Choroid plexus epithelial cell (primary cell): Measurements from ENCODE around the gene DCT.

ENCODE experiments used
- DNase-seq: peaks from one replicate; pipeline ENCODE4 v3.0.0-alpha.2; 2010; ENCODE audit warnings: low read depth
- H3K4me3 ChIP-seq: 2 replicates; pipeline ENCODE4 v1.5.1; 2011; ENCODE audit warnings: low read depth, mild to moderate bottlenecking, control low read depth, low read length, moderate library complexity
- TF ChIP-seq, protein P1 (sequence below): conservative IDR thresholded peaks from 2 replicates; pipeline ENCODE4 v1.5.1; 2011; ENCODE audit warnings: low read depth, mild to moderate bottlenecking, control low read depth, inconsistent platforms, low read length, moderate library complexity

Gene DCT

DNA sequence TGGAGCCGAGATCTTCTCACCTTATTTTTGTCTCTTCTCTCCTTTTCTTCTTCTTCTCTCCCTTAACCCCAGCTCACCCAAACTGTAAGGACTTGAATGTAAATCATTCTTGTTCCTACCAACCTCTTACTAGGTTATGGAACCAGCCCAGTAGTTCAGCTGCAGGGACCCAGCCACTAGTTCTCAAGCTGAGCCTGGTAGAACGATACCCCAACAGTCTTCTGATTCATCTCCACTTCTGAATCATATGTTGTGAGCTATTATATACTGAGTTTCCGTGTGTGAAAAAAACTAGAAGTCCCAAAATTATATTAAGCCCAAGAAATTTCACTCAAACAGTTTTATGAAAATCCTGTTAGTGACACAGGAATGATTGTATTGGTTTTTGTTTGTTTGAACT is 67.7 kb downstream of the DCT start:
- TF ChIP-seq, protein P1, sequence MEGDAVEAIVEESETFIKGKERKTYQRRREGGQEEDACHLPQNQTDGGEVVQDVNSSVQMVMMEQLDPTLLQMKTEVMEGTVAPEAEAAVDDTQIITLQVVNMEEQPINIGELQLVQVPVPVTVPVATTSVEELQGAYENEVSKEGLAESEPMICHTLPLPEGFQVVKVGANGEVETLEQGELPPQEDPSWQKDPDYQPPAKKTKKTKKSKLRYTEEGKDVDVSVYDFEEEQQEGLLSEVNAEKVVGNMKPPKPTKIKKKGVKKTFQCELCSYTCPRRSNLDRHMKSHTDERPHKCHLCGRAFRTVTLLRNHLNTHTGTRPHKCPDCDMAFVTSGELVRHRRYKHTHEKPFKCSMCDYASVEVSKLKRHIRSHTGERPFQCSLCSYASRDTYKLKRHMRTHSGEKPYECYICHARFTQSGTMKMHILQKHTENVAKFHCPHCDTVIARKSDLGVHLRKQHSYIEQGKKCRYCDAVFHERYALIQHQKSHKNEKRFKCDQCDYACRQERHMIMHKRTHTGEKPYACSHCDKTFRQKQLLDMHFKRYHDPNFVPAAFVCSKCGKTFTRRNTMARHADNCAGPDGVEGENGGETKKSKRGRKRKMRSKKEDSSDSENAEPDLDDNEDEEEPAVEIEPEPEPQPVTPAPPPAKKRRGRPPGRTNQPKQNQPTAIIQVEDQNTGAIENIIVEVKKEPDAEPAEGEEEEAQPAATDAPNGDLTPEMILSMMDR = no peak
- DNase-seq = no peak
- no peak overlapping the region for H3K4me3 ChIP-seq

DNA sequence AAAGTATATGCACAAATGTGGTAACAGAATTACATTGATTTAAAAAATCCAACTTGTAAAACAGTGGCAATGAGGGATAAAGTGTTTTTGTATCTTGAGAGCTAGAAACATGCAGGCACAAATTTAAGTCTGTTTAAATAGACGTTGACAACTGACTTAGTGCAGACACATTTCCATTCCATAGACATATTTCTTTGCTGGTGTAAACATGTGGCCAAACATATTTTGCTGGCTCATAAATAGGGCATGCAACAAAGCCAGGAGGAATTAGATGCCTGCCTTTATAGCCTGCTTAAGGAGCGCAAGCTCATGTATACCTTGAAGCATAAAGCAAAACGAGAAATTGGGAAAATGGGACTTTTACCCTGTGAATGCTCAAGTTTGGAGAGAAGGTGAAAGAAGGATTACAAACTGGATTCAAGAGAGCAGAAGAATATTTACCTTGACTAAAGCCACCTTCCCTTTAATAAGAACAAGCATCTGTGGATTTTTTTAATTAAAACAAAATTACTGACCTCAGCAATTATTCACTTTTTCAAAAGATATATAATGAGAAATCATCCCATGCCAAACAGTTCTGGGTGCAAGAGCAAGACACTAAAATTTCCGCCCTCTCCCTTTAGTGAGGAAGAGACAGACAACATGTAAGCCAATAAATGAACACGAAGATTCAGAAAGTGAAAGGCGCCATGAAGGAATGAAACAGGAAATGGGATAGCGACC is 71.0 kb downstream of the DCT start:
- no peak for DNase-seq
- TF ChIP-seq, protein P1 = no peak

DNA sequence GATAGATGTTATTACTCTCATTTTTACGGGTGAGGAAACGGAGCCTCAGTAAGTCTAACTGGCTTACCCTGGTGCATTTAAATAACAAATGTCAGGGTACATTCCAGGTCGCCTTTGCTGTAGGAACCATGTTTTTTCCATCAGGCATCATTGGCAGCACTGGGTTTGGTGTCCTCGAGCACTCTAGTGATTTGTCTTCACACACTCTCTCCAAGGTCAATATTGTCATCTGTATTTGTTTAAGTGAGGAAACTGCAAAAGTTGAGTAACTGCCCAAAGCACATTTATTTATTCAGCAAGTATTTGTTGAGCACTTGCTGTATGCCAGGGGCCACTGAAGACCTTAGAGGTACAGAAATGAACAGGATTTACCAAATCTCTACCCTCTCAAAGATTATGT is 78.6 kb downstream of the DCT start:
- TF ChIP-seq, protein P1 = no peak
- DNase-seq = no peak
- no peak overlapping the region for H3K4me3 ChIP-seq

More for the DNA sequence above, 71.0 kb downstream of the DCT start:
- no peak overlapping the region for H3K4me3 ChIP-seq

DNA sequence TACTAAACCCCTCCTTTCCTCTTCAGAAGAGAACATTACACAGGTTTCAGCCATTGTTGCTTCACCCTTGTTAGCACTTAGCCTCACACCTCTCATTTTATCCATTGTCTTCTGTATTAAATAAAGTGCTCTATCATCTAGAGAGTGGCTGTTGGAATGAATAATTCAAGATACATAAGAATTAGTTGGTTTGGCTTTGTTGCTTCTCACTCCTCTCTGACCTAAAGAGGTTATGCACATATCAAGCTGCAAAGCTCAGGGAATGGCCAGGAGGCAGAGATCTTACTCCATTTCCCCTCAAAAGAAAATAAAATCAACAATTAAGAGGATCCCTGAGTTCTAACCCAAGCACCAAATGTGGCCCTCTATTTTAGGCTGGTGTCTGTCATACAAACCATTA is 79.7 kb downstream of the DCT start:
- no peak for DNase-seq
- no peak overlapping the region for H3K4me3 ChIP-seq
- TF ChIP-seq, protein P1 = no peak

DNA sequence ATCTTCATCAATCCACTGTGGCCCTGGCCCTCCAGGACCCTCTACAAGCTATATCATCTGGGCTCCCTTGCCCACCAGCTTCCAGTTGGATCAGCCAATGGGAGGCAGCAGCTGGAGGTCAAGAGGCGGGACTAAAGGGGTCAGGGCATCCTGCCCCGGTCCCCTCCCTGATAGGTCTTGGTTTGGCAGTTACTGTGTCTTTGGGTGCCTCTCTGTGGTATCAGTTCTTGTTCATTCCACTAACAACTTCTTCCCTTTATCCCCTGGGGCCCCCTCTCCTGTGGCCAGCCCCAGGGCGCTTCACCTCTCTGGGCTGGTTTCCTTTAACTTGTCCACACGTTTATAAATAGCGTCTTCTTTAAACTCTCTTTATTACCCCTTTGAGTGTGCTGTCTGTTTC is 83.6 kb downstream of the DCT start:
- H3K4me3 ChIP-seq = no peak overlapping the region
- TF ChIP-seq, protein P1 = no peak
- DNase-seq = no peak

DNA sequence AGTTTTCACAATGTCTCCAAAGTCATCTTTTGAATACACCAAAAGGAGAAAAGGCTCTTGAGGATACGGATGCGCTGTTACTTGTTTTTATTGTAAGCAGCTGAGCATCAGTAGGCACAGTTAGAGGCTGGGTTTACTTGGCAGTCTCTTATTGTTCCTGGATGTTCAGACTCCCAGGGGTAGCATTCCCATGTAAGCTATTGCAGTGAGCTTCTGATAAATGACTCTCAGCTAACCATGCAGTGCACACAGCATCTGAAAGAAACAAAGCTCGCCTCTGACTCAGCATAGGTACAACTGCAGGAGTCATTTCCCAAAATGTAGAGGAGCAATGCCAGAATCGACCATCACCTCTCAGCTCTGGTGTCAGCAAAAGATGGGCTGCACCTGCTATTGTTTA is 84.8 kb downstream of the DCT start:
- no peak overlapping the region for H3K4me3 ChIP-seq
- TF ChIP-seq, protein P1 = no peak
- DNase-seq = no peak

DNA sequence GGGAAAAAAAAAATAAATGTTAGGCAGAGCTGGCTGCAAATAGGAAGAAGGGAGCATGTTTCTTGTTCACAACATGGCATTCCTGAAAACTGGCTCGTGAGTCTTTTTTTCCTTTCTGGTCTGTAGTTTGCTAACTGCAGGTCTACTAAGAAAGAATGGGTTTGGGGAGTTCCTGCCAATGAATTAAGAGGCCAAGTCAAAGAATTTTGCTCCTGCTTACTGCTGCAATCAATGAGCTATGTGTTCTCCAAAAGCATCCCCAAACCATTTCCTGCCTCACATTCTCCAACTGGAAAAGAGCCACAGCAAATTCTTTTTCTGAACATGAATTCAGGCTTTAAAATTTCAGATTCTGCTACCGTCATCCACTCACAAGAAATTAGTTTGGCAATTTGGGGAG is 88.6 kb downstream of the DCT start:
- no peak overlapping the region for H3K4me3 ChIP-seq

More for the DNA sequence above, 88.6 kb downstream of the DCT start:
- DNase-seq = peak; percentile 7
- TF ChIP-seq, protein P1 = no peak
